ENCODE measurements around the gene MTUS2.

Gene MTUS2

GRCh38 chr13:29436721-29437280 is 616.7 kb downstream of the MTUS2 start:
- no peak for DNase-seq (ENCODE audit: low read depth in 2 of 2, low spot score in 1 of 2)

- no peak for DNase-seq (ENCODE audit: low read depth in 2 of 2, low spot score in 1 of 2)
Observed at GRCh38 chr13:29438769-29439168, 618.6 kb downstream of the MTUS2 start.

GRCh38 chr13:29439601-29440388 is 619.7 kb downstream of the MTUS2 start:
- DNase-seq (ENCODE audit: low read depth in 2 of 2, low spot score in 1 of 2), result no peak

- no peak for DNase-seq (ENCODE audit: low read depth in 2 of 2, low spot score in 1 of 2)
Observed at GRCh38 chr13:29441306-29441705, 621.2 kb downstream of the MTUS2 start.

- DNase-seq (ENCODE audit: low read depth in 2 of 2, low spot score in 1 of 2), result no peak
Observed at GRCh38 chr13:29446016-29446415, 625.9 kb downstream of the MTUS2 start.

- no peak for DNase-seq (ENCODE audit: low read depth in 2 of 2, low spot score in 1 of 2)
Observed at GRCh38 chr13:29448174-29448573, 628.0 kb downstream of the MTUS2 start.

GRCh38 chr13:29449726-29450125 is 629.6 kb downstream of the MTUS2 start:
- DNase-seq (ENCODE audit: low read depth in 2 of 2, low spot score in 1 of 2), result no peak

GRCh38 chr13:29451976-29452375 is 631.8 kb downstream of the MTUS2 start:
- no peak for DNase-seq (ENCODE audit: low read depth in 2 of 2, low spot score in 1 of 2)

GRCh38 chr13:29452773-29453616 is 632.9 kb downstream of the MTUS2 start:
- no peak for DNase-seq (ENCODE audit: low read depth in 2 of 2, low spot score in 1 of 2)

GRCh38 chr13:29453617-29454011 is 633.5 kb downstream of the MTUS2 start:
- no peak for DNase-seq (ENCODE audit: low read depth in 2 of 2, low spot score in 1 of 2)

- DNase-seq (ENCODE audit: low read depth in 2 of 2, low spot score in 1 of 2), result no peak
Observed at GRCh38 chr13:29454931-29455481, 634.9 kb downstream of the MTUS2 start.

GRCh38 chr13:29456419-29456818 is 636.3 kb downstream of the MTUS2 start:
- DNase-seq (ENCODE audit: low read depth in 2 of 2, low spot score in 1 of 2), result no peak

- DNase-seq (ENCODE audit: low read depth in 2 of 2, low spot score in 1 of 2), result no peak
Observed at GRCh38 chr13:29457299-29457698, 637.2 kb downstream of the MTUS2 start.

GRCh38 chr13:29458419-29458818 is 638.3 kb downstream of the MTUS2 start:
- DNase-seq (ENCODE audit: low read depth in 2 of 2, low spot score in 1 of 2), result no peak

- no peak for DNase-seq (ENCODE audit: low read depth in 2 of 2, low spot score in 1 of 2)
Observed at GRCh38 chr13:29459813-29460355, 639.7 kb downstream of the MTUS2 start.

- no peak for DNase-seq (ENCODE audit: low read depth in 2 of 2, low spot score in 1 of 2)
Observed at GRCh38 chr13:29464105-29464679, 644.1 kb downstream of the MTUS2 start.

GRCh38 chr13:29465741-29466293 is 645.7 kb downstream of the MTUS2 start:
- DNase-seq (ENCODE audit: low read depth in 2 of 2, low spot score in 1 of 2), result no peak

GRCh38 chr13:29471551-29471950 is 651.4 kb downstream of the MTUS2 start:
- DNase-seq (ENCODE audit: low read depth in 2 of 2, low spot score in 1 of 2), result no peak

GRCh38 chr13:29472332-29472961 is 652.3 kb downstream of the MTUS2 start:
- DNase-seq (ENCODE audit: low read depth in 2 of 2, low spot score in 1 of 2), result peak in 1 of 2 donors; percentile 8

GRCh38 chr13:29473166-29473565 is 653.0 kb downstream of the MTUS2 start:
- no peak for DNase-seq (ENCODE audit: low read depth in 2 of 2, low spot score in 1 of 2)
